GM13977 (cell line): Measurements from ENCODE around the gene SSR1.
A peak's percentile ranks its signal among the peaks of the same experiment; 100 is the strongest.
"Not testable (repeated sequence)": the region's sequence is repeated elsewhere in the genome, so short reads cannot be mapped to it uniquely, and the experiment has no call there.

Experiments used
- DNase-seq: peaks from one replicate; pipeline ENCODE4 v3.0.0; 2012; ENCODE audit warnings: low spot score
- in situ Hi-C: fragments of 300-500 bp; cut with MboI; formaldehyde crosslinking; loops from one replicate; pipeline ENCODE4 v1.12.0; 2022; ENCODE audit warnings: low sequenced_read_pairs, low pct_unique_long_range_greater_than_20kb, mixed read lengths, inconsistent platforms; ENCODE audit not compliant: unreplicated experiment
- TF ChIP-seq, protein P1 (sequence below): IDR thresholded peaks from 2 replicates; pipeline ENCODE4 v1.5.1; 2012; ENCODE audit warnings: mild to moderate bottlenecking, control low read depth; ENCODE audit not compliant: insufficient read depth; ENCODE audit errors: extremely low read depth, missing control alignments

The SSR1 gene

DNA sequence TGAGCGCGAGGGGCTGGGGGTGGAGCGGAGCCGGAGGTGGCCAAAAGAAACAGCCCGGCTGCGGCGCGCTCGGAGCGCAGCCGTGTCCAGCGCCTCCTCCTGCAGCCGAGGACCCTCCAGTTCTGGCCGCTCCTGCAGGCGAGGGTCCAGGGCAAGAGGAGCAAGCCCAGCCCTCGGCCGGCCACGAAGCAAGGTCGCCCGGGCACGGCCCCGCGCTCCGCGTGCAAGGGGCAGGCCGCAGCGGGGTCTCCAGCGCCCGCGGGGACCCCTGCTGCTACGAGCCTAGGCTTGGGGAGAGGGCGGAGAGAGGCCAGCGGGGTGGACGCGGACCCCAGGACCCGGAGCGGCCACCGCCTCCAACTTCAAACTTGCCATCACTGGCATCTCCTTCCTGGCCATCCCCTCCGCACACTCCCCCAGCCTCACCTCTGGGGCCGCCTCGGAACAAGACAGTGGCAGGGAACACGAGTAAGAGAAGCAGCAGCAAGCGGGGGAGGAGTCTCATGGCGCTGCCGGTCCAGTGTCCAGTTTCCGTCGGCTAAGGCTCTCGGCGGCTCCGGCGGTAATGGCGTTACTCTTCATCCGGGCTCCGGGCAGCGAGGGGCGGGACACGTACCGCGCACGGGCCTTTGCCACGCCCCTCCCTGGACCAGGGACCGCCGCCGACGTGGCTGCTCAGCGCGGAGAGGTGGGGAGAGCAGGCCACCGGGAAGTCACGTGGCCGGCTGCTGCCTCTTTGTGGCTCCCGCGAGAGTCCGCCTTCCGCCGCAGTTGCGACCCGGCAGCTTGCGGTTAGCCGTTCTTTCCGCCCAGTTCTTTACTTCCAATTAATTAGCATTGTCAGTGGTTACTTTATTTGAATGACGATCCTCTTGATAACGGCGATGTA lies at the start of gene SSR1:
TSS of gene SSR1 (minus strand) at position 584 of the 889 bp plus-strand sequence. CDS start at position 505, 79 bp downstream.
- in situ Hi-C loops: no loop called here
- TF ChIP-seq, protein P1, sequence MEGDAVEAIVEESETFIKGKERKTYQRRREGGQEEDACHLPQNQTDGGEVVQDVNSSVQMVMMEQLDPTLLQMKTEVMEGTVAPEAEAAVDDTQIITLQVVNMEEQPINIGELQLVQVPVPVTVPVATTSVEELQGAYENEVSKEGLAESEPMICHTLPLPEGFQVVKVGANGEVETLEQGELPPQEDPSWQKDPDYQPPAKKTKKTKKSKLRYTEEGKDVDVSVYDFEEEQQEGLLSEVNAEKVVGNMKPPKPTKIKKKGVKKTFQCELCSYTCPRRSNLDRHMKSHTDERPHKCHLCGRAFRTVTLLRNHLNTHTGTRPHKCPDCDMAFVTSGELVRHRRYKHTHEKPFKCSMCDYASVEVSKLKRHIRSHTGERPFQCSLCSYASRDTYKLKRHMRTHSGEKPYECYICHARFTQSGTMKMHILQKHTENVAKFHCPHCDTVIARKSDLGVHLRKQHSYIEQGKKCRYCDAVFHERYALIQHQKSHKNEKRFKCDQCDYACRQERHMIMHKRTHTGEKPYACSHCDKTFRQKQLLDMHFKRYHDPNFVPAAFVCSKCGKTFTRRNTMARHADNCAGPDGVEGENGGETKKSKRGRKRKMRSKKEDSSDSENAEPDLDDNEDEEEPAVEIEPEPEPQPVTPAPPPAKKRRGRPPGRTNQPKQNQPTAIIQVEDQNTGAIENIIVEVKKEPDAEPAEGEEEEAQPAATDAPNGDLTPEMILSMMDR: no peak
- DNase-seq: peak; percentile 100

DNA sequence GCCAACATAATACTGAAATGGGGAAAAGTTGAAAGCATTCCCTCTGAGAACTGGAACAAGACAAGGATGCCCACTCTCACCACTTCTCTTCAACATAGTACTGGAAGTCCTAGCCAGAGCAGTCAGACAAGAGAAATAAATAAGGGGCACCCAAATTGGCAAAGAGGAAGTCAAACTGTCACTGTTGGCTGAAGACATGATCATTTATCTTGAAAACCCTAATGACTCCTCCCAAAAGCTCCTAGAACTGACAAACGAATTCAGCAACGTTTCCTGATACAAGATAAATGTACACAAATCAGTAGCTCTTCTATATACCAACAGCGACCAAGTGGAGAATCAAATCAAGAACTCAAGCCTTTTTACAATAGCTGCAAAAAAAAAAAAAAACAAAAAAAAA lies 38.9 kb upstream of the SSR1 start:
- DNase-seq, in situ Hi-C loops: not testable (repeated sequence)

DNA sequence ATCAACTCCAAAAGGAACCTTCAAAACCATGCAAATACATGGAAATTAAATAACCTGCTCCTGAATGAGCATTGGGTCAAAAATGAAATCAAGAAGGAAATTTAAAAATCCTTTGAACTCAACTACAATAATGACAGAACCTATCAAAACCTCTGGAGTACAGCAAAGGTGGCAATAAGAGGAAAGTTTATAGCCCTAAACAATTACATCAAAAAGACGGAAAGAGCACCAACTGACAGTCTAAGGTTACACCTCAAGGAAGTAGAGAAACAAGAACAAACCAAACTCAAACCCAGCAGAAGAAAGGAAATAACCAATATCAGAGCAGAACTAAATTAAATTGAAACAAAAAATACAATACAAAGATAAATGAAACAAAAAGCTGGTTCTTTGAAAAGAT lies 37.6 kb upstream of the SSR1 start:
- in situ Hi-C loops: not testable (repeated sequence)

DNA sequence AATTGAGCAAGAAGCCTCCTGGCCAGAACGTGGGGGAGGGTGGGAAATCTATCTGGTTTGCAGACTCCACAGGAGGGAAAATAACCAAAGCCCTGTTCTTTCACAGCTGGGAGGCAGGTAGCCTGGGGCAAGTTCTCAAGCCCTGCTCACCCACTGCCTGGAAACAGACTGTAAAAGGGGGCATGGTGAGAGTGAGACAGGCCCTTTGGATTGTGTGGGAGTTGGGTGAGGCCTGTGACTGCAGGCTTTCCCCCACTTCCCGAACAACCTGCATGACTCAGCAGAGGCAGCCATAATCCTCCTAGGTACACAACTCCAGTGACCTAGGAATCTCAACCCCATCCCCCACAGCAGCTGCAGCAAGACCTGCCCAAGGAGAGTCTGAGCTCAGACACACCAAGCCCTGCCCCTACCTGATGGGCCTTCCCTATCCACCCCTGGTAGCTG lies 34.6 kb upstream of the SSR1 start:
- DNase-seq, in situ Hi-C loops: not testable (repeated sequence)

More for the DNA sequence above, 37.6 kb upstream of the SSR1 start:
- DNase-seq: not testable (repeated sequence)

DNA sequence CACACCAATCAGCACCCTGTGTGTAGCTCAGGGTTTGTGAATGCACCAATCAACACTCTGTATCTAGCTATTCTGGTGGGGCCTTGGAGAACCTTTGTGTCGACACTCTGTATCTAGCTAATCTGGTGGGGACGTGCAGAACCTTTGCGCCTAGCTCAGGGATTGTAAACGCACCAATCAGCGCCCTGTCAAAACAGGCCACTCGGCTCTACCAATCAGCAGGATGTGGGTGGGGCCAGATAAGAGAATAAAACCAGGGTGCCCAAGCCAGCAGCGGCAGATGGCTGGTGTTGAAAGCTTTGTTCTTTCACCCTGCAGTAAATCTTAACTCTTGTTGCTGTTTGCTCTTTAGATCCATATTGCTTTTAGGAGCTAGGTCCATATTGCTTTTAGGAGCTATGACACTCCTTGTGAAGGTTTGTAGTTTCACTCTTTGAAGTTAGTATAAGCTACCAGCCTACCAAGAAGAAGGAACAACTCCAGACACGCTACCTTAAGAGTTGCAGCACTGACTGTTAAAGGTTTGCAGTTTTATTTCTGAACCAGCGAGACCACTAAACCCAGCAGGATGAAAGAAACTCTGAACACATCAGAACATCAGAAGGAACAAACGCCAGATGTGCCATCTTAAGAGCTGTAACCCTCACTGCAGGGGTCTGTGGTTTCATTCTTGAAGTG lies 31.9 kb upstream of the SSR1 start:
- in situ Hi-C loops: not testable (repeated sequence)

DNA sequence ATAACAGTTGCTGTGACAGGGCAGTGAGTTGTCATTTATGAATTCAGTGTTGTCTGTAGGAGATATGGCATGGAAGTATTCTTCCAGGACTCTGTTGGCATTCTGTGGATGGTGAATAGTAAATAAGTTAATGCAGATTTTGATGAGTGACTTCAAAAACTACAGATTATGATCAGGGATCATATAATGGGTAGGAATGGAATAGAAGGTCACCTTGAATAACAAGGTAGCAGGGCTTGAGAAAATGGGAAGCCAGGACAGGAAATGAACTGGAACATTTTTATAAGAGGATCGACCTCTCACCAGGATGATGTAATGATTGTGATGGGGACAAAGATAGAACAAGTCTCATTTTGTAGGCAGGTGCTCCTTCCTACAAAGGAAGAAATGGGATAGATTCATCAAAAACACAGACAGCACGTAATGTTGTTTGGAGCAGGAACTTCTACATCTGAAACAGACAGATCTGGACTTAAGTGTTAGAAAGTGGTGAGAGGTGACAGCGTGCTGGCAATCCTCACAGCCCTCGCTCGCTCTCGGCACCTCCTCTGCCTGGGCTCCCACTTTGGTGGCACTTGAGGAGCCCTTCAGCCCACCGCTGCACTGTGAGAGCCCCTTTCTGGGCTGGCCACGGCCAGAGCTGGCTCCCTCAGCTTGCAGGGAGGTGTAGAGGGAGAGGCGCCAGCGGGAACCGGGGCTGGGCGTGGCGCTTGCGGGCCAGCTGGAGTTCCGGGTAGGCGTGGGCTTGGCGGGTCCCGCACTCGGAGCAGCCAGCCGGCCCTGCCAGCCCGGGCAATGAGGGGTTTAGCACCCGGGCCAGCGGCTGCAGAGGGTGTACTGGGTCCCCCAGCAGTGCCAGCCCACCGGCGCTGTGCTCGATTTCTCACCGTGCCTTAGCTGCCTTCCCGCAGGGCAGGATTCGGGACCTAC lies 30.8 kb upstream of the SSR1 start:
- DNase-seq: no peak
- in situ Hi-C loops: no loop called here
- TF ChIP-seq, protein P1: no peak

More for the DNA sequence above, 31.9 kb upstream of the SSR1 start:
- not testable (repeated sequence) for DNase-seq

DNA sequence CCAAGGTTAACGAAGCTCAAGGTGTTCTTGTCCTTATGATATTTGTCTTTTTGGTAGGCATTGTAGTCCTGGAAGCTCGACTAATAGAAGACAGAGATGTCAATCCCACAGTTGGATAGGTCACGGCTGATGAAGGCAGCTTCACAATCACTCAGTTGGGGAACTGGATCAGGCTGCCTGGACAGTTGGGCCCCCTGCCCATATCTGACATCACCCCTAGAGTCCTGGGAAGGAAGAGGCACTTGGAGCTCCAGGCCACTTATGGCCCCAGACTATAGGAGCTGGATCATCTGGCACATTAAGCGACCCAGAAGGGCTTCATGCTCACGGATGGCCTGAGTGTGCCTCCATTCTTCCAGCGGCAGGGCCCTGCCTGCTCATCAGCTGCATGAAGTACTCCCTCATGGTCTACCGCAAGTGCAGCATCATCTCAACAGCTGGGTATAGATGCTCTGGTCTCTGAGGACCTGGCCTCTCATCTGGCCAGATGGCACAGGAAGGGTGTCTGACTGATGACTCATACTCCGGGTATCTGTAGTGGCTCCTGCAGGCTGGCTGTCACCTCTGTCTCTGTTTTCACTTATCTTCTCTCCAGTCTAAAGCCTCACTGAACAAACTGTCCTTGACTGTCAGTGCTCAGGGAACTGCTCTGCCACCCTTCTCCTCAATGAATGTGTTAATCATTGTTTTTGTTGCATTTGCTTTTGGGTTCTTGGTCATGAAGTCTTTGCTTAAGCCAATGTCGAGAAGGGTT lies 29.2 kb upstream of the SSR1 start:
- TF ChIP-seq, protein P1: no peak
- in situ Hi-C loops: no loop called here
- DNase-seq: no peak

DNA sequence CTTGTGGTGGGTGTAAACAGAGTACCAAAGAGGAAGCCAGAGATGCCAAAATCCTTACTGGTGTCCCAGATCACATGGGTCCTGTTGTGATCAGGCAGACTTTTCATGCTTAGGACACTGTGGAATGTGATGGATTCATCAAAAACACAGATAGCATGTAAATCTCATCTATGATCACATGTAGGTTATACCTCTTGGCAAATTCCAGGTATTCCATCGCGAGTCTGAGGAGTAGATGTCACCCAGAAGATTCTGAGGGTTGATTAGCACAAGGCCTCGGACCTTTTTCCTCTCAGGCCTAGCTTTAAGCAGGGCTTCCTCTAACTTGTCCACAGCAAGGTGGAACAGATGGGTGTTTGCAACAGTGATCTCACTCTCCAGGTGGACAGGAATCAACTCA lies 28.3 kb upstream of the SSR1 start:
- in situ Hi-C loops: no loop called here
- DNase-seq: no peak
- TF ChIP-seq, protein P1: no peak
